Gastroesophageal sphincter (tissue), 3 donors: ENCODE measurements around the gene TSPAN7.

Experiments used
- POLR2A ChIP-seq, 2 donors: fragments of 450-650 bp; IDR thresholded peaks; one replicate each; pipeline ENCODE4 v1.6.1; 2017; ENCODE audit warnings: antibody characterized with exemption in 2 of 2, mild to moderate bottlenecking in 2 of 2, moderate library complexity in 1 of 2
- POLR2AphosphoS5 ChIP-seq: sonication (generic); formaldehyde crosslinking; IDR thresholded peaks from one replicate; pipeline ENCODE4 v1.6.1; 2017; ENCODE audit warnings: antibody characterized with exemption
- TF ChIP-seq, protein P1 (sequence below), 4 experiments: fragments of 200-600 bp in 2 of 4; fragments of 450-650 bp in 2 of 4; sonication (generic) in 1 of 4; IDR thresholded peaks; one replicate each; pipeline ENCODE4 v1.5.1; 2017 to 2019; ENCODE audit warnings: antibody characterized with exemption in 4 of 4, mild to moderate bottlenecking in 2 of 4, moderate library complexity in 2 of 4

DNA sequence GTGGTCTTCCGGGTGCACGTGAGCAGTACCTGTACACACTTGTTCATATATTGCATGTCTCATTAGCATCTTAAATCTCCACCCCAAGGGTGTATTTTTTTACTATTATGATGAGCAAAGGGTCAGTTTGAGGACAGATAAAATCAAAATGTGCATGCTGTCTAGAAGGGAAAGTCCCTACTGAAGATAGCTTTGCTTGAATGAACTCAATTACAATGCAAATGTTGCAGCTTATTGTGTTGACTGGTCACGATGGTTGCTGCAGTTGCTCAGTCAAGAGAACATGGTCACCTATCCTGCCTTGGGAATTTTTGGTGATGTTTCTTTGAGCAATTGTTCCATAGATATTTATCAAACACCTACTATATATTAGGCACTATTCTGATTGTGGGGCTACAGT lies 136.1 kb downstream of the TSPAN7 start:
- TF ChIP-seq, protein P1, sequence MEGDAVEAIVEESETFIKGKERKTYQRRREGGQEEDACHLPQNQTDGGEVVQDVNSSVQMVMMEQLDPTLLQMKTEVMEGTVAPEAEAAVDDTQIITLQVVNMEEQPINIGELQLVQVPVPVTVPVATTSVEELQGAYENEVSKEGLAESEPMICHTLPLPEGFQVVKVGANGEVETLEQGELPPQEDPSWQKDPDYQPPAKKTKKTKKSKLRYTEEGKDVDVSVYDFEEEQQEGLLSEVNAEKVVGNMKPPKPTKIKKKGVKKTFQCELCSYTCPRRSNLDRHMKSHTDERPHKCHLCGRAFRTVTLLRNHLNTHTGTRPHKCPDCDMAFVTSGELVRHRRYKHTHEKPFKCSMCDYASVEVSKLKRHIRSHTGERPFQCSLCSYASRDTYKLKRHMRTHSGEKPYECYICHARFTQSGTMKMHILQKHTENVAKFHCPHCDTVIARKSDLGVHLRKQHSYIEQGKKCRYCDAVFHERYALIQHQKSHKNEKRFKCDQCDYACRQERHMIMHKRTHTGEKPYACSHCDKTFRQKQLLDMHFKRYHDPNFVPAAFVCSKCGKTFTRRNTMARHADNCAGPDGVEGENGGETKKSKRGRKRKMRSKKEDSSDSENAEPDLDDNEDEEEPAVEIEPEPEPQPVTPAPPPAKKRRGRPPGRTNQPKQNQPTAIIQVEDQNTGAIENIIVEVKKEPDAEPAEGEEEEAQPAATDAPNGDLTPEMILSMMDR (IDR thresholded peaks at IDR 0.05), result no peak
- TF ChIP-seq POLR2A (IDR thresholded peaks at IDR 0.05), result no peak
- no peak for TF ChIP-seq POLR2AphosphoS5
